SK-N-DZ (cell line): ENCODE results near the gene ITGA4.

Experiments used
- DNase-seq: peaks from one replicate; pipeline ENCODE4 v3.0.0-alpha.2; 2015; ENCODE audit warnings: low spot score

ITGA4 gene

DNA sequence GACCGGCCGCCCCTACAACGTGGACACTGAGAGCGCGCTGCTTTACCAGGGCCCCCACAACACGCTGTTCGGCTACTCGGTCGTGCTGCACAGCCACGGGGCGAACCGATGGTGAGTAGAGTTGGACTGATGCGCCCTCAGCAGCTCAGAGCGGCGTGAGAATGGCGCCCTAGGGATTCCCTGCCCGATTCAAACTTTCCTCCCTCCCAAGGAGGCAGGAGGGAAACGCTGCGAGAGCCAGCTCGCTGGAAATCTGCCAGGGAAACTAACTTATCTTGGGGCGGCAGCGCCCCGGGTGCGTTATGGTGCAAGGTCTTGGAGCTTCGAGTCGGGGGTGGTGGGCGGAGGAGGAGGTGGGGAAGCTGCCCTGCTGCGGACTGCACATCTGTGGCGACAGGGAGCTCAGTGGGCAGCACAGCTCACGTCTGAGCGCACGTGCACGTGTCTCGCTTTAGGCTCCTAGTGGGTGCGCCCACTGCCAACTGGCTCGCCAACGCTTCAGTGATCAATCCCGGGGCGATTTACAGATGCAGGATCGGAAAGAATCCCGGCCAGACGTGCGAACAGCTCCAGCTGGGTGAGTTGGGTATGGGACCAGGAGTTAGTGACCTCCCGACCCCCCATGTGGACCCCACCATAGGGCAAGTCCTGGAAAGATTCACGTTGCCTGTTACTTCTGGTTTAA lies 697 bp downstream of the ITGA4 start:
- peak; percentile 23 for DNase-seq

DNA sequence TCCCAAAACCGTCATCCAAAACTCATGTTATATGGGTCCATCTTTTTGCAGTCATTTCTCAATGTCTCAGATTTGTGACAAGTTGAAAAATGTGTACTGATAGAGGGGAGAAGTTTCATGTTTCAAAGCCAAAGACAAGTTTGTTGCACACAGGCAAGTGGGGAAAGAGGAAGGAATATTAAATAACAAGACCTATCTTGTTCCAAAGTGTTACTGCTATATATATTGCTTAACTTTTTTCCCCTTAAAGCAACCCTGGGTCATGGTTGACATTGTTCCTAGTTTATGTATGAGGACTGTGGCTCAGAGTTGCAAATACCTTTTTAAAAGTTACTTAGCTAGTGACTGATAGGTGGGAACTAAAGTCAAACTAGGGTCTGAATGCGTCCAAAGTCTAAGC lies 1.7 kb downstream of the ITGA4 start:
- no peak for DNase-seq

DNA sequence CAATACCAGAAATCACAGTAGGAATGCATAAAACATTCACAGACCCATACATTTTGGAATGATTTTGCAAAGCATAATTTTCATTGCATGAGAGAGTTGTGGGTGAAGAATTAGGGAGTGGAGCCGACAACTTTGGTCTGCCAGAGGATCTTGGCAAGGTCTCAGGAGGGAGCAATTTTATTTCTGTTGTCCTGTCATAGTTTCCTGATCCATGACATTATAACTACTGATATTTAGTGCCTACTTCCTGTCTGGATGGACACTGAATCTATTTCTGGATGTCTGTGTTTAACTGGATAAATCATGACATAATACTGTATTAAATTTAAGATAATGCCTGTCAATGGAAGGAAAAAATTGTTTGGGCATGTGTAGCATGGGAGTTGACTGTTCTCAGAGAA lies 2.4 kb downstream of the ITGA4 start:
- no peak for DNase-seq

DNA sequence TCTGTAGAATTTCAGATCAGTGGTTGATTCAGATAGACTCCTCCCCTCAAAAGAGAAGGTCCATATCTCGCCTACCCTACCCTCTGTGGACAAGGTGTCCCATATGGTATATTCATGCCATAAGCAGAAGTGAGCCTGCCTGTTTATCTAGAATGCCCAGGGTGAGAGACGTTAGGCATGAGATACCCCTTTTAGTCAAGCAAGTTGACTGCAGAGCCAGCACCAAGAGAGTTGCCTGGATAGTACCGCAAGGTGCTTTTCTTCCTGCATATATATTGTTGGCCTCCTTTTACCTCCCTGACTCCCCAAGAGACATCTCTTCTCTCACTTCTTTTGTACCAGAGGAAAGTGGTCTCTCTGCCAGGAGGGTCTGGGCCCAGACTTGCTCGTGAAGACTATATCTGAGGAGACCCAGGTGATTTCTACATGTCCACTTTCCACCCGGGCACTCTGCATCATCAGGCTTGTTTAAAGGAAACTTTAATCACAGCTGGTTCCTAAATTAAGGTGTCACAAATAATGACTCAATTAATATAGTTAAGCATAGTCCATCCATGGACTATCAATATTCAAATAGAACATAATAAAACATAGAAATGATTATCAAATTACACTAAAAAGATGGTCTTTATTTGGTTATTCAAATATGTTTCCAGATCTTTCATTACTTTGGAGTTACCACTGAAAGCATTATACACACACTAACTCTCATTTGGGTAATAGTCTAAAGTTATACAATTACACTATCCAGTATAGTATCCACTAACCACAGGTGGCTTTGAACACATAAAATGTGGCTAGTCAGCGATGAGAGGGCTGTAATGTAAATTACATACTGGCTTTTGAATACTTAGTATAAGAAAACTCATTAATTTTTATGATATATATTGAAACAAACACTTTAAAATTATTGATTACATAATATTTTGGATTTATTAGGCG lies 4.1 kb downstream of the ITGA4 start:
- no peak for DNase-seq

DNA sequence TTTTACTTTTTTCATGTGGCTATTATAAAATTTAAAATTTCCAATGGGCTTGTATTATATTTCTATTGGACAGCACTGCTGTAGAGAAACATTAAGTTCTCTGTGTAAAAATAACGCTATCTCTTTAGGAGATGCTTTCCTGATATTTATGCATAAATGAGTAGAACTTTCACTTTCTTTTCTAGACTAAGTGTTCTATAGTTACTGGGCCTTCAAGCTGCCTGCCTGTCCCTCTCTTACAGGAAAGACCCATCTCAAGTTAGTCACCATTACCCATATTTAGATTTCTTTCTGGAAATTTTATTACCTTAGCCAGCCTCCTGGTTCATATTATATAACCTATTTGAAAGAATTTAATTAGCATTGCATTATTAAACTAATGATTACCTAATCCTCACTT lies 4.8 kb downstream of the ITGA4 start:
- no peak for DNase-seq

DNA sequence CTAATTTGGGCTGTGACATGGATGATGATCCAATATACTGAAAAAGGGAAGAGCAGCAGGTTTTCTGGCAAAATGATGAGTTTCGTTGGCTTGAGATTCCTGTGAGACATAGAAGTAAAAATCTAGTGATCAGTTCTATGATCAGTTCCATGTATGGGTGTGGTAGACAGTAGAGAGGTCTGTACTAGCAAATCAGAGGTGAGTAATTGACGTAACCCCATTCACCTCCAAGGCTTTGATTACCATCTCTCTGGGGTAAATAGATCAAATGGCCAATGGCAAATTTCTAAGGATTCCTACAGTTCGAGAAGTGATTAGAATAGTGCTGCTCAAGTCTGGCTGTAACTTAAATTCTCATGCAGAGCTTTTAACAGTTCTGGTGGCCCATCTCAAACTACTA lies 6.4 kb downstream of the ITGA4 start:
- DNase-seq = no peak

DNA sequence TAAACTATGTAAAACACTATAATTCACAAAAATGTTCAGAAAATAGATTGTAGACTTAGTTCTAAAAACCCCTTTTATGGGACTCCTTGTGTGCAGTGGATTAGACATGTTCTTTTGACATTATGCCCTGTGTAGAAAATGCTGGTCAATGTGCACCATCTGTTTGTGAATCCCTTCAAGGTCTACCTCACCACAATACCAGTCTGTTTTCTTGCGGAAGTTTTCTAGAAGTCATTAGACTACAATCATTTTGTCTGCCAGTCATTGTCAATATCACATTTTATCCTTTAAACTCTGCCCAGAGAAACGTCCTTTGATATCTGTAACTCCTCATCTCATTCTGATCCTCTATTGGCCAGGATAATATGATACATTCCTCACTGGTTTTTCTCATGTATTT lies 7.8 kb downstream of the ITGA4 start:
- DNase-seq = no peak

DNA sequence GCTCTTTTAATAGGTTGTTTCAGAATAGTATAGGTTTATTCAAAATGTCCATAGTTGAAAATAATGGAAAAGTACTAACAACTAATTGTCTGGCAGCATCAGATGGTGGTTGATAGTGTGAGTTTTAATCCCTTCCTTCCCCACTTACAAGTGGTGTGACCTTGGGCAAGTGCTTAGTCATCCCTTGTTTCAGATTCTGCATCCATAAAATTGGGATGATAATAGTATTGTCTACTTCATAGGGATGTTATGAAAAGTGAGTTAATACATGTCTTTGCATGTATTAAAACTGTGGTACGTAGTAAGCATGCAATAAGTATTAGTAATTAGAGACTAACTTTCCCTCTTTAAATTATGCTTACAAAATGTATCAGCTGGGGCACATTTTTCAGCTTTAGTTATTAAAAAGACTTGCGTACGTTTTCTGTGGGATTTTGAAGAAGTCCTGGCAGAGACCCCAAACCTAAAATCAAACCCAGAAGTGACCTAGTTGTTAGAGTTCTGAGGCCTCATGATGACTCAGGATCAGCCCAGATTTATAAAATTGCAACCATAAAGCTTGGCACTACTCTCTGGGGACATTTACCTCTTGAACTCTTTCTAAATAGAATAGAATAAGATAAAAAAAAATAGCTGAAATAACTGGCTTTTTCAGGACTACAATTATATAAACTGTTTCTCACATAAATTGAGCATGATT lies 8.6 kb downstream of the ITGA4 start:
- DNase-seq = no peak

DNA sequence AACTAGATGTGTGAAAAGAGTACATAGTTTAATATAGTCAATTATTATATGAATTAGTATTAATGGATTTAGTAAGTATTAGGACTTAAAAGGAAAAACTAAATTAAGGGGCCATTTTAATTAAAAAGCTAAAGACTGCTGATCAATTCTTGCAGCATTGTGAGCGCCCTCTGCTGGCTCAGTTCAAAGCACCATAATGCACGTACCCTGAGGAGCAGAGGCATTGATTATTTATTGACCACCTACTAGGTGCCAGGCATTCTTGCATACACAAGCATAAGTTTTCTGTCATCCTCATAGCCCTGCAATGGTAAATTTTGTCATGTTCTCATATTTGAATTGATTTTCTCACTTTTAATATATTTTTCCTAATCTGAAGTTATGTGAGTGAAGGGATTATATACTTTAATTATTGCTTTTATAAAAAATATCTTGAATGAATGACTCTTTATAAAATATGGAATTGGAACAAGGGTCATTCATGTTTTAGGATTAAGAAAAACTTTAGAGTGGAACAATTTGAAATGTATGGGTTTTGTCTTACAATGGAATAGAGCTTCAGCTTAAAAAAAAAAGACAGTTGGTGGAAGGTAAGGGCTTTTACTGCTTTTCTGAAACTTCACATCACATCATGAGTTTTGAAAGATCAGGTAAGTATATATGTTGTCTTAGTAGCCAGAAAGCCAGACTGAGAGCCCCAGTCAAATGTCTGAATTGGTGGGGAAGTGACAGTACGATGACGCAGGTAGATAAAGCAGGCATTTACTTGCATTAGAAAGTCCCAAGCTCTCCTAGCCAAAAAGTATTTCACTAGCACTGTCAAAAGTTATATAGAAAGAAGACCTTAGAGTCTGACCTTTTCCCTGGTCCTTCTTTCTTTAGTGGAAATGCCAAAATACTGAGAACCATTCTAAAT lies 9.7 kb downstream of the ITGA4 start:
- DNase-seq = peak; percentile 15

DNA sequence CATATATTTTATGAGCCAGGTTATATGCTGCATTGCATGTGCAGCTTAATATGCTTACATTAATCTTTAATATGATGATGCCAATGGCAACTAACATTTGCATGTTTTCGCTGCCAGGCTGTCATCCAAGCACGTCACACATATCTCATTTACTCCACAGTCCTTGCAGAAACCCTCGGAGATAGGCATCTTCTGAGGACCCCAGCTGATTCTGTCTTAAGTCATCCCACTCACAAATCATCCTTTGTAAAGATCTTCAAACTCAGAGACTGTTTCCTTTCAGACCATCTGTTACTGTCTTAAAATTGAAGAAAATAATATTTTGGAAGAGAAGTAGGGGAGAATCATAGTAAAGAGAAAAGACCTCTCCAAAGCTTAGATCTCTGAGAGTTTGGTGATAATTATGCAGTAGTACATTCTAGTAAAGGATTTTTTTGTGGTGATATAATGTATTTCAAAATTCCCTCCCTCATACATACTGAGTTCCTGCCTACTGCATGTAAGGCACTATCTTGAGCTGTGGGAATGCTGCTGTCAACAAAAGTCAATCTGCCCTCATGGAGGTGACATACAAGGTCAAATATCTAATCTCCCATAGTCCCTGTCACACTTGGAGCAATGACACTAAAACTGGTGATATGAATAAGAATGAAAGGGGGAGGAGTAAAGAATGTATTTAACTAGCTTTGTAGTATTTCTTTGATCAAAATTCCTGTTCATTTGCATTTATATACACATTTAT lies 11.0 kb downstream of the ITGA4 start:
- DNase-seq = peak; percentile 31

DNA sequence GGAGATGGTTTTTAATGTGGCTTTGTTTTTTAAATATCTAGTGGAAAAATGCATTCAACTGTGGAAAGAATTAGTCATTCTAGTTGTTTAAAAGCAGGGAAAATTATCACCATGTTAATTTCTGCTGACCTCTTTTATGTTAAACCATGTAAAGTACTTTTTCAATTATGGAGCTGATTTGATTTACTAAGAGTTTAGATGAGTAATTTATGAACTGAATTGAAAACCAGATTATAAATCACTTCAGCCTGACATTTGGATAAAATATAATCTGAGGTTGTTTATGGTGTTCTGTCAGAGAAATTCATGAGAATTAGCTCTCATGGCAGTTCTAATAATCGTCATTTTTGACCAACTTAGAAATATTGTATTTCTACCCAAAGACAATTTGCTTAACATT lies 11.6 kb downstream of the ITGA4 start:
- peak; percentile 55 for DNase-seq

DNA sequence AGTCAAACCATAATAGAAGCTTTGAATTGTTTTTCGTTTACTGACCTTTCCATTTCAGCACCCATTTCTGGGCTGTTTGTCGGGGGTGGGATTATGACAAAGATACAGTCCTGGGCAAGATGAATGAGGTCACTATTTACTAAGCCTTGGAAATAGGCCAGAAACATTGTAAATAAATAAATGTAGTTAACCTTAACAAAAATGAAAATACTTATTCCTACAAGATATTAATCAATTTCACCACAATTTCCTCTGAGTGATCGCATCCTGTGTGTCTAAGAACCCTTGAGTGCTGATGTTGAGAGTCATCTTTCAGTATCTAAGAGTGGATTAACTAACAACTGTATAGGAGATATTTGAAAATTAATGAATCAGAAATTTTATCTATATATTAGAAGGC lies 14.0 kb downstream of the ITGA4 start:
- no peak for DNase-seq

DNA sequence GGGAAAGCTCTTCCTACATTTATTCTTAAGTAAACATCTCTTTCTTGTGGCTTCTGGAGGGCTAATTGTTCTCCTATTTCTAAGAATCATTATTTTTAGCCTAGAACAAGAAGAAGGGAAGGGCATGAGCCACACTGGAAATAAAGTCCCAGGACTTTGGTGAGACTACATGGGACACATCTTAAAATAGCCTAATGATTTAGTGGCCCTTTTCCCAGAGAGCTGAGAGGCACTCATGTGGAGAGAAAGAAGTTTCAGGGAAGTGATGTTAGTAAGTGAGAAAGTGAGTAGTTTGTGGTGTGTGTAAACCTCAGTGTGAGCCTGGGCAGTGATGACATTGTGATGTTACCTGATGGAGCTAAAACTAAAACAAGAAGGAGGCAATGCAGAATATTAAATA lies 14.6 kb downstream of the ITGA4 start:
- no peak for DNase-seq

DNA sequence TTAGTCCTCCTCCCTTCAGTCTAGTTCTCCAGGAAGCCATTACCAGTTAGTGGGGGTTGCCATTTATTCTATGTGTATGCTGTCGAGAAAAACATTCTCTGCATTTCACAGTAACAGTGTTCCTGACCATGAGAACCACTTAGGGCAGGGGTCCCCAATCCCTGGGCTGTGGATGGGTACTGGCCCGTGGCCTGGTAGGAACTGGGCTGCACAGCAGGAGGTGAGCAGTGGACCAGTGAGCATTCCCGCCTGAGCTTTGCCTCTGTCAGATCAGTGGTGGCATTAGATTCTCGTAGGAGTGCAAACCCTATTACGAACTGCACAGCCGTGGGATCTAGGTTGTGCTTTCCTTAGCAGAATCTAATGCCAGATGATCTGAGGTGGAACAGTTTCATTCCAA lies 15.8 kb downstream of the ITGA4 start:
- DNase-seq = no peak

DNA sequence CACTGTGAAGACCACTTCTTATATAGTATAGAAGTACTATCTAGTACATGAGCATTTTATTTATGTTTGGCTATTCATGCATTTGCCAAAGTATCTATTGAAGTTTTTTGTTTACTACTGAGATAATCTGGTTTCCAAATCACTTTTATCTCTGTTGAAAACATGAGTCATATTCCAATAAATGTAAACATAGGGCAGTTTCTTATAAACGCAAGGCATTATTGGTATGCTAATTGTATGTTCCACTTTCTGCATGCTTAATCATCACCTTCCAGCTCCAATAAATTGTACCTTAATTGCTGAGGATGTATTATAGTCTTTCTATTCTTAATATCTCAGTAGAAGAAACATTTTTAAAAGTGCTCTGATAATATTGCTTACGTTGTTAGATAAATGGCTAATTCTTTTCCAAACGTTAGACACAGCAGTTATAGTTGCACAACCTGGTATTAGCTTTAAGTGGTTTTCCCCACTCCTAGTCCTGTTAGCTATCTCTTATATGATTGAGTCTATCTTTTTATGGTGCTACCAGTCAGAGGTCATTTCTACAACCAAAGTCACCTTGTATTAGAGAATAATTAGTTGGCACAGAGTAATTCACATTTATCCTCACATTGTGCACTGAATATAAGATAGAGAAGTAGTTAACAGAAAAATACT lies 17.2 kb downstream of the ITGA4 start:
- DNase-seq = no peak

DNA sequence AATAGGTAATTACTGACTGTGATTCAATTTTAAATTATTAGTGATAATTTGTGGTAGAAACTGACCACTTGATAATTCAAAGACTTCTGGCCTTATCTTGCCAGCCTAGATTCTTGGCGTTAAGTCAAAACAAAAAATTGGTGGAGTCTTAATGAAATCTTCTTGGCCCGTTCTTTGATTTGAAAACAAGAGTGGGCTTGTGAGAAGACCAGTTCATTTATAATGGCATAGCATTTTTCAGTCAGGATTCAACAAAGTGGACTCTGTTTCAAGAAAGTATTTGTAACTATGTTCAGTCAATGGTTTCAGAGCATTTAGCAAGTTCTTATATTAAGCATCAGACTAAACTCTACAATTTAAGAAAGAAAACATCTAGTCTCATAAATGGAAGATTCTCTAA lies 26.0 kb downstream of the ITGA4 start:
- no peak for DNase-seq

DNA sequence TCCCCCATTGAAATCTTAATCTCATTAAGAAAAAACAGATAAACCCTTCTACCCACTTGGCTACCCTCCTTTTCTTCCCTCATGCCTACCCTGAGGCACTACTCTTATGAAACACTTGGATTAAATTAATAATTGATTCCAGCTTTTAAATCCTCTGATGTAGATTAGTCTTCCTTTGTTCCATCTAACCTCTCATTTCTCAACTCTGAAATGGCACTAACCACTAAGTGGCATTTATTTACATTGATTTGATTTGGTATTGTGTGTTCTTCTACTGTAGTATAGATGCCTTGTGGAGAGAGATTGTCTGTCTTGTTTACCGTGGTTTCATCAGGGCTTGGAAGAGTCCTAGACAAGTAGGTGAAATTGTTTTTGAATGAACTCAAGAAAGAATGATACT lies 26.7 kb downstream of the ITGA4 start:
- DNase-seq = no peak

DNA sequence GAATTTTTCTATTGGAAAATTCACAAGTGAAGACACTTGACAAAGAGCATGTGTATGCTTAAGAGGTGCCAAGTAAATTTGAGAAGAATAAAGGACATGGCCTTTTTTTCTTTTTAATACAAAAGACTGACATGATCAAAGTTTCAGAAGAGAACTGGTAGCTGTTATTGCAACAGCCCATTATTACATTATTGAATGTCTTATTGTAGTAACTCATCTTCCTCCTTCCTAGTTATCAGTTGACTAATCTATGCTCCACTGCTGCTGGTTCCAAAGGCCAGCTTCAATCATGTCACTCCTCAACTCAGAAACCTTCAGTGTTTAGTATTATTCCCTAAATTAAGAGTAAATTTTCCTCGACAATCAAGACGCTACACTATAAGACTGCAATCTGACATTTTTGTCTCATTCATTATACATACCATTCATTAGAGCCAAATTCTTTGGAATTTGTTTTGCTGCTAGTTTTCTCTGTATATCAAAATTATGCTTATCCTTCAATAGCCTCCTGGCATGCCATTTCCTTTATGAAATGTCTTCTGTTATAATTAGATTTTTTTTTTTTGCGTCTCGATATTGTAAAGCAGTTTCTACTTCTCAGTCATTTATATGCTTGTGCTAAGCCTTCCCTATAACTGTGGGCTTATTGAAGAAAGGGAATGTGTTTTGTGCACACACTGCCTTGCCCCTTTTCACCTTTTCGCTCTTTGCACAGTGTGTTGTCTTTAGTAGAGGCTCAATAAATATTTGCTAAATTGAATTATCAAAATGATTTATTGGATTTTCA lies 27.9 kb downstream of the ITGA4 start:
- no peak for DNase-seq

DNA sequence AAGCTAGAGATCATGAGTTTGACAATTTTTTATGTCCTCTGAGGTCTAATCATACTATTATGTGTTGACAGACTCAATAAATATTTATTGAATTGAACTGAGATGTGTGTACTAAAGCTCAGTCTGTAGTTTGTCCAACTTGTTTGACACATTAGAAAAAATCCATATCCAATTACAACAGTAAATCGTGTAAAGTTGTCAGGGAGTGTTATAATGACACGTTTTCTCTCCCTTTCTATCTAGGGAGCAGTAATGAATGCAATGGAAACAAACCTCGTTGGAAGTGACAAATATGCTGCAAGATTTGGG lies 28.4 kb downstream of the ITGA4 start:
- DNase-seq = no peak

DNA sequence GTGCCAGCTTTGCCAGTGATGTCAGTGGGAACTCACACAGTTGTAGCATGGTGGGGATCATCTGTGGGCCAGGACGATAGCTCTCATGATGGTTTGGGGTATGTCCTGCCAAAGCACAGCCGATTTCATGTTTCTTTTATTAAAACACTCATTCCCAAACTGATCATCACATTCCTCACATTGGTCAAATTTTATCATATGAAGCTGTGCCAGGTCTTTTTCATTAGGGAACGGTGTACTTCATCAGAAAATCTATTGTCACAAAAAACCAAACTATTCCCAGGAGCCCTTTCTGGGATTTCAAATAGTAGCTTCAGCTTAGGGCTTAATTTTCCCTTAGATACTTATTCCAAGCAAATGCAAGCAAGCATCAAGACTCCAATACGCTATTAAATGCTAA lies 42.0 kb downstream of the ITGA4 start:
- DNase-seq = no peak
